Measurements from ENCODE around the gene CTAG1B.
"Not testable (repeated sequence)": the region's sequence is repeated elsewhere in the genome, so short reads cannot be mapped to it uniquely, and the experiment has no call there.

Gene CTAG1B

GRCh38 chrX:154620767-154621414 is 1.8 kb upstream of the CTAG1B start:
- not testable (repeated sequence) for DNase-seq

GRCh38 chrX:154613586-154613985 is 5.5 kb downstream of the CTAG1B start:
- DNase-seq, result not testable (repeated sequence)

DNA sequence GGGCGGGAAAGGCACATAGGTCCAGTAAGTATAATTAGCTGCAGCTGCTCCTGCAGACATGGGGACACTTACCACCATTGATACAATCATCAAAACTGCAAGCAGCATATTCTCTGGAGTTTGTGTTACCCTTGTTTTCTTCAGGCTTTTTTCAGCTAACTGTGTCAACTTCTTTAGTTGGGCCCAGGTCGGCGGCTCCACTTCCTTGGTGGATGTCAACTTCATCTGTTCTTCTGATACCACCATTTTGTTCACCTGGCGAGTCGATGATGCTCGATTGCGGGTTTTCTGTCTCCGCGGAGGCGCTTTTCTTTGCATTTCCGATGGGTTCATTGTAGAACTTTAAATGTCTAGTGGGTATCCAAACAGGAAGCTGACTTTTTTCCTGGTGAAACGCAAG is 7.9 kb downstream of the CTAG1B start:
- not testable (repeated sequence) for DNase-seq

DNA sequence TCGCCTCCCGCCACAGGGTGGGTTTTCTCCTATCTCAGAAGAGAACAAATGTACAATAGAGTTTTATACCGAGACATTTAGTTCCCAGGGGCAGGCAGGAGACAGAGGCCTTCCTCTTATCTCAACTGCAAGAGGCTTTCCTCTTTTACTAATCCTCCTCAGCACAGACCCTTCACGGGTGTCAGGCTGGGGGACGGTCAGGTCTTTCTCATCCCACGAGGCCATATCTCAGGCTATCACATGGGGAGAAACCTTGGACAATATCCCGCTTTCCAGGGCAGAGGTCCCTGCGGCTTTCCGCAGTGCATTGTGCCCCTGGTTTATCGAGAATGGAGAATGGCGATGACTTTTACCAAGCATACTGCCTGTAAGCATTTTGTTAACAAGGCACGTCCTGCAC is 10.3 kb downstream of the CTAG1B start:
- DNase-seq, result not testable (repeated sequence)

DNA sequence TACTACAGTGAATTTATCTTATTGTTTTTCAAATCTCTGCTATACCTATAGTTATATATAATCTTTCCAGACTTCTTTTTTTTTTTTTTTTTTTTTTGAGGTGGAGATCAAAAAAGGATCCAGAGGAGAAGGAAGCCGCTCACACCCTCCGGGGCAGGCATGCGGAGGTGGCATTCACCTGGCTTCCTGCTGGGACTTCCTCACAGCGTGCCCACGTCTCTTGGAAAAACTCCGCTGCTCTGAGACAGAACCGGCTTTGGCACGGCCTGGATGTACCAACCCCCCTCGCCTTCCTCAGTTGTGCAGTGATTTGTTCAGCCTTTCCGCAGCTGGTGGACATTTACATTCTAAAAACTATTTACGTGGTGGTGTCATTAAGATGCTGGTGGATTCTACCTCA is 11.1 kb downstream of the CTAG1B start:
- DNase-seq, result not testable (repeated sequence)

DNA sequence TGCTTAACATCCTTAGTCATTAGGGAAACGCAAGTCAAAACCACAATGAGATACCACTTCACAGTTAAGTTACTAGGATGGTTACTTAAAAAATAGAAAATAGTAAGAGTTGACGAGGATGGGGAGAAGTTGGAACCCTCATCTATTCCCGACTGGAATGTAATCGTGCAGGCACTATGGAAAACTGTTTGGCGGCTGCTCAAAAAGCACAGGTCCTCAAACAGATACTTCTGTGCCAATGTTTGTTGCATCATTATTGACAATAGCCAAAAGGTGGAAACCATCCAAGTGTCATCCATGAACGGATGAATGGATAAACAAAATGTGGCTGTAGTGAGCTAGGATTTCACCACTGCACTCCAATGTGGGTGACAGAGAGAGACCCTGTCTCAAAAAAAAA is 11.7 kb downstream of the CTAG1B start:
- DNase-seq, result no peak

GRCh38 chrX:154605566-154605965 is 13.5 kb downstream of the CTAG1B start:
- no peak for DNase-seq

DNA sequence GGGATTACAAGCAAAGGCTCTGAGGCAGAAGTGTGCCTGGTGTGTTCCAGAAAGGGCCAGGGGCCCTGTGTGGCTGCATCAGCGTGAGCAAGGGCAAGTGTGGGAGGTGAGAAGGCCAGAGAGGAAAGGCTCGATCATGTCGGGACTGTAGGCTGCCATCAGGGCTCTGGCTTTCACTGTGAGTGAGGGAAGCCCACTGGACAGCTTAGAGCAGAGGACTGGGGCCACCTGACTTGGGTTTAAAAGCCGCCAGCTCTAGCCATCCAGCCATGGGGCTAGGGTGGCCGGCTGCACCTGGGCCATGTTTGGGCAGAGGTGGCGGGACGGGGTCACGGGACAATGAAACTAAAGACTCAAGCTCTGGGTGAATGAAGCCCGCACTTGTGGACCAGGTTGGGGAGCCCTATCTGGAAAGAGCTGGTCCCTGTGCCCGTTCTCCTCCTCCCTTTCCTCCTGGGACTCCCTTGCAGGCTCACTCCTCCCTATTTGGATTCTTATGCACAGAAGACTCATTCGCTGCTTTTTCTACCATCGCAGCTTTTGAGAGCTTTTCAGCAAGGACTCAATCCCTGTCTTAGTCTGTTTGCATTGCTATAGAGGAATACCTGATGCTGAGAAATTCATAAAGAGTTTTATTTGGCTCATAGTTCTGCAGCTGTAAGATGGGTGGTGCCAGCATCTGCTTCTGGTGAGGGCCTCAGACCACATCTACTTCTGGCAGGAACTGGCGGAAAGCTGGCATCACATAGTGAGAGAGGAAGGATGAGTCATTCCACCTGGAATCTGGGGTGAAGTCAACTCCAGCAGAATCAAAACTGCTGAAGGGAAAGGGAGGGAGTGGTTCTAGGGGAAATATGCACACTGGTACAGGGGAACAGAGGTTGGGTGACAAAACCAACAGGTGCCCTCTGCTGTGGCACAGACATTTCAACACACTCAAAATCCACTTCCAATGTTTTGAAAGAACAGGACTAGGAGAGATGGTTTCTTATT is 15.3 kb downstream of the CTAG1B start:
- peak in 1 of 2 donors; percentile 71 for DNase-seq

DNA sequence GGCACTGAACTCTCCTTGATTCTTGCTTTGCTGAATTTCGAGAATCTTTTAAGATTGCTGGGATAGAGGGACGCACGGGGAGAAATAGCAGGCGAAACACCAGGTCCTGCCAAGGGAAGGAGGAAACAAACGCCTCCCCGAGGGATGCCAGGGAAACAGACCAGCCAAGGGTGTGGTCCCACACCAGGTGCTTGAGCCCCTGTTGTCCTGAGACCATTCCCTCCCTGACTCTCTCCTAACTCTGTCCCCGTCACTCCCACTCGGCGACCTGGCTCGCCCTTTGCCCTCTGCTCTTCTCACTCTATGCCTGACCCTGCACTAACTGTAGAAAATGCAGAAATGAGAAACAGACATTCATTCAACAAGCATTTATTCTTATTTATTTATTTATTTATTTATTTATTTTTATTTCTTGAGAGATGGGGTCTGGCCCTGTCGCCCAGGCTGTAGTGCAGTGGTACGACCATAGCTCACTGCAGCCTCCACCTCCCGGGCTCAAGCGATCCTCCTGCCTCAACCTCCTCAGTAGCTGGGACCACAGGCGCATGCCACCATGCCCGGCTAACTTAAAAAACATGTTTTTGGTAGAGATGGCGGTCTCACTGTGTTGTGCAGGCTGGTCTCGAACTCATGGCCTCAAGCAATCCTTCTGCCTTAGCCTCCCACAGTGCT is 16.2 kb downstream of the CTAG1B start:
- no peak for DNase-seq

GRCh38 chrX:154602226-154602625 is 16.9 kb downstream of the CTAG1B start:
- DNase-seq, result no peak

DNA sequence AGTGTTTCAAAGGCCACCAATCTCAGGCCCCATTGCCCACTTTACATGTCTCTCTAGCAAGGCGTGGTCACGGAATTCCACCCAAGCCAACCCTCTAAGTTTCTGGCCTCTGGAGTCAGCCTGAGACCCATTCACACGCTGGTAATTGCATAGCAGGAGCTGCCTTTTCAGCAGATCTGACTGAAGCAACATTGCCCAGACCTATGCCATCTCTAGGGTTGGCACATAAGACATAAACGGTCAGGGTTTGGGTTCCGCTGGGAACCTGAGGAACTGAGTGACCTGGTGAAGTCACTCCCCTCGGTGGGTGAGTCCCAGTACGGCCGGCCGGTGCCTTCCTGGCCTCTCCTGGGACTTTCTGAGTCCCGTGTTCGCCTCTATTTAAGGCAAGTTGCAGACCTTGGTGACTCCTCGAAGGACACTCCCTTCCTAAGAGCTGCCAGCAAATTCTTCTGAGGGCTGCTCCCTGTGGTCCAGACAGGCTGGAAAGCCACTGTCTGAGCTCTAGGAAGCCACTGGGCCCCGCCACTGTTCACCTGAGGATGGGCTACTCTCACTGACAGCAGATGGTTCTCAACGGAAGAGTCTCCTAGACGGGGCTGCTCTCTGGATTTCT is 18.2 kb downstream of the CTAG1B start:
- DNase-seq, result no peak

GRCh38 chrX:154599531-154599930 is 19.6 kb downstream of the CTAG1B start:
- DNase-seq, result no peak

DNA sequence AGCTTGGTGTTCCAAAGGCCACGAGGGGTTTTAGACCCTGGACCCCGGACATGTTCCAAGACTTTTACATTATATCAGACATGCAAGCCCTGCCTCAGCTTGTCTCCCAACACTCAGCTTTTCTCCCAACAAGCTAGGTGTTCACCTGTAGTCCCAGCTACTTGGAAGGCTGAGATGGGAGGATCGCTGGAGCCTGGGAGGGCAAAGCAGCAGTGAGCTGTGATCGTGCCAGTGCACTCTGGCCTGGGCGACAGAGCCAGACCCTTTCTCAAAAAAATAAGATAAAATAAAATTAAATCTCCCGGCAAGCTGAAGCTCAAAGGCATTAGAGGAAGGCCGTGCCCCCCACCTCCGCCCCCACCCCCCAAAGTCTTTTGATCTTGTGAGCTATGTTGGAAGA is 20.4 kb downstream of the CTAG1B start:
- no peak for DNase-seq

DNA sequence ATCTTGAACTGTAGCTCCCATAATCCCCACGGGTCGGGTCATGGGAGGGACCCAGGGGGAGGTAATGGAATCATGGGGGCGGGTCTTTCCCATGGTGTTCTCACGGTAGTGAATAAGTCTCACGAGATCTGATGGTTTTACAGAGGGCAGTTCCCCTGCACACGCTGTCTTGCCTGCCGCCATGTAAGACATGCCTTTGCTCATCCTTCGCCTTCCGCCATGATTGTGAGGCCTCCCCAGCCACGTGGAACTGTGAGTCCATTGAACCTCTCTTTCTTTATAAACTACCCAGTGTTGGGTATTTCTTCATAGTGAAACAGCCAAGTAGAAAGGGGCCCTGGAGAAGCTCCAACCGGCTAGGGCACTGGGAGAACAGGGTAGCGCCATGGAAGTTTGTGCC is 21.9 kb downstream of the CTAG1B start:
- DNase-seq, result no peak

DNA sequence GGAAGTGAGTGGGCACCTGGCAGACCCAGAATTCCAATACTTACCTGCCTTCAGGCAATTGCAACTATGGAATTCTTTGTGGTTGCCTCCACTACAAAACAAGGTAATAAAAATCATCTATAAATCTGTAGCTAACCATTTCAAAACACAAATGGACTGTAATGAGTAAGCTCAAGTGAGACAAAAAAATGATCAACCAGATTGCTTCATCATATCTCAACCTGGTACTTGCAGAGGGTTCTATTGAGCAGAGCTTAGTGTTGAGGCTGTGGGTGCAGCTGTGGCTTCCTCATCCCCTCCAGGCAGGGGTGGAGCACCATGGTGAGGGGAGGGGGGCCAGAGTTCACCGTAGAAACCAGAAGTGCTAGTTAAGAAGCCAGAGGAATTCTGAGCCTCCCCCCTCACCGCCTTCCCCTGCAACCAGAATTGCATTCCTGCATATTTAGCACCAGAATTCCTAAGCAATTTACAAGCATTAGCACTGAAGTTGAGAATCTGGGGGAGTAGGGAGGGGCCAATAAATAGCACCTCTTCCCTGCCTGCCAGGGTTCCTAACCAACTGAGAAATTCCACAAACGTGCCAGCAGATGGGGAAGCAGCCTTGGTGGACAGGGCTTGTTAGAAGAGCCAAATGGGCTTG is 22.7 kb downstream of the CTAG1B start:
- peak in 1 of 2 donors; percentile 50 for DNase-seq

DNA sequence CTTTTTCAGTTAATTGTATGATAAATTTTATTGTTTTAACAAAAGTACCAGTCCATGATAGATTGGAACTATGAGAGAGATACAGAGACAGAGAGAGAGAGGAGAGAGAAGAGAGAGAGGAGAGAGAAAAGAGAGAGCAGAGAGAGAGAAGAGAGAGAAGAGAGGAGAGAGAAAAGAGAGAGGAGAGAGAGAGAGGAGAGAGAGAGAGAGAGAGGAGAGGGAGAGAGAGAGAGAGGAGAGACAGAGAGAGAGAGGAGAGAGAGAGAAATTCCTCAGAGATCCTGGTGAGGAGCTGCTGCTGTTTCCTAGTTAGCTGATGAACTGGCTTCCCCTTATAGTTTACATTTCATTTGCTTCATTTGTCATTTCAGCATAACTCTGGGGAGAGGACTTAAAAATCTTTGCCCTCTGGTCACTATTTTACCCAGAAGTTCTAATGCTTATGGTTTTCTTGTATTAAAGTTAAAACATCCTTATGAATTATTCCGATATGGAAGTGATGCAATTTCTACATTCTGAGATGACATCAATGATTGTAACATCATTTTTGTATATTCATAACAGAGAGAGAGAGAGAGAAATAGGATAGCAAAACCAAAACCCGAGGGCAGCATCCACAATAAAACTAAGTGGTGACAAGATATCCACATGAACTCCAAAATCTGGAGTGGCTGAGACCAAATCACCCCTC is 23.4 kb downstream of the CTAG1B start:
- no peak for DNase-seq

DNA sequence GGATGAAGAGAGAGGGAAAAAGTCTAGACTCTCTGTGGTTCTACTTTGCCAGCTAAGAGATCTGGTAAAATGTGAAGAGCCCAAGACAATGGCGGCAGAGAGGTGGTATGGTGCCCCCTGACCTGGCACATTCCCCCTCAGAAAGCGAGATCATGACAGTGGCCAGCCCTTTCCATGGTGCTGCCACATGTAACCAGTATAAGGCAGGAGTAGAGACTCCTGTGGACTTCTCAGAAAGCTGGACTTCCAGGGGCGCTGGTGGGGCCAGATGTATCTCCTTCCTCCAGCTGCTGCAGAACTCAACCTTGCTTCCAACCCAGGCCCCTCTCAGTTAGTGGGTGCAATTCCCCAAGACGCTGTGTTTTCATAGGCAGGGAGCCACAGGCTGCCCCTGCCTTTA is 24.6 kb downstream of the CTAG1B start:
- no peak for DNase-seq

- DNase-seq, result no peak
Observed at GRCh38 chrX:154593201-154593600, 25.9 kb downstream of the CTAG1B start.

DNA sequence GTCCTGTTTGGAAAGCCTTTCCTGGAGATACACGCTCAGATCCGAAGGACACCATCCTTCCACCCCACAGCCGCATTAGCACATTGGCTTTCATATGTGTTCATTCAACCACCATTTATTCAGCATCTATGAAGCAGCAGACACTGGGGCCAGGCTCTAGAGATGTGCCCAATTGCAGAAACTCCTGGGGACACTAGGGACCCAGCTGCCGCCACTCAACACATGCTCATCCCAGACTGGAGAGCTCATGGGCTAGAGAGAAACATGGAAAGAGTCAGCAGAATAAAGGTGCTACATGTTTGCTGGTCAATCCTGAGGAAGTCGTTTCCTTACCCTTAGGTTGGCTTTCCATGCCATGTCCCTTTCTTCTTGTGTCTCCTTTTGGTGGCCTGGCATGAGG is 26.6 kb downstream of the CTAG1B start:
- no peak for DNase-seq

GRCh38 chrX:154590415-154590814 is 28.7 kb downstream of the CTAG1B start:
- not testable (repeated sequence) for DNase-seq

GRCh38 chrX:154584585-154585183 is 34.4 kb downstream of the CTAG1B start, which contains the start of gene CTAG1A:
CTAG1A (plus strand) TSS chrX:154585133; CDS start chrX:154585207, 74 bp downstream.
- not testable (repeated sequence) for DNase-seq
